Measurements from ENCODE around the gene POLR1C. TPM values are rescaled to one million over a fixed set of nuclear protein-coding genes. Genes with fewer than 3 reads are reported as not detected.

The POLR1C gene
- total RNA-seq, 4 donors from 2014 or later: 7.4 to 24.7 (median 15.5) TPM

- intact Hi-C loops (cut with DNase I; ENCODE audit: low total_unique reads) (loop anchor here (5.0 to 10.0 kb wide), 3 partner anchors 57 to 247 kb away; partner anchors contain the start of gene ZNF318), in situ Hi-C loops (cut with MboI; ENCODE audit: low pct_ligation_motif_present in 1 of 4, low pct_unique_long_range_greater_than_20kb in 1 of 4, low sequenced_read_pairs in 3 of 4) (no loop called here)
- peaks cover 0 to 18% (median 3%) of the 10 kb centered on the region in 4 donors for H3K36me3 ChIP-seq
- H3K27ac ChIP-seq: peak overlapping the region in 3 of 4 donors; percentile 79 to 86 (median 82)
- WGBS, 2 donors (ENCODE audit: low coverage in 1 of 2): 8% methylated on average over 61 of the region's 69 CpGs; no CpG with 5 or more reads in 1 of the 2 donors
- H3K4me1 ChIP-seq: peaks cover 5 to 31% (median 28%) of the 10 kb centered on the region in 4 donors
- H3K27me3 ChIP-seq: peaks cover 16% of the 10 kb centered on the region
- no peak for DNase-seq
- H3K9me3 ChIP-seq: no peaks in the 10 kb centered on the region
- peak overlapping the region; percentile 47 to 83 (median 66) for H3K4me3 ChIP-seq
- TF ChIP-seq POLR2A (IDR thresholded peaks at IDR 0.05): no peak
- TF ChIP-seq EP300 (IDR thresholded peaks at IDR 0.05; ENCODE audit: low read depth): no peak
- TF ChIP-seq CTCF (IDR thresholded peaks at IDR 0.05): no peak
- no peak for TF ChIP-seq POLR2AphosphoS5 (IDR thresholded peaks at IDR 0.05)
These were observed 7.5 kb upstream of the POLR1C start for GRCh38 chr6:43509142-43509983.

GRCh38 chr6:43509984-43510826 is 6.7 kb upstream of the POLR1C start, which contains the start of gene LRRC73:
LRRC73 (minus strand) TSS chr6:43510346; CDS start chr6:43509785, 561 bp downstream.
- 10% methylated on average over 56 of the region's 96 CpGs; no CpG with 5 or more reads in 1 of the 2 donors for WGBS, 2 donors (ENCODE audit: low coverage in 1 of 2)
- peak; percentile 89 for DNase-seq
- Histone ChIP-seq H3K36me3 (peaks cover 0 to 18% (median 3%) of the 10 kb centered on the region in 4 donors), H3K4me3 (peak within 1 kb of the TSS; percentile 47 to 83 (median 66)), H3K27me3 (peaks cover 16% of the 10 kb centered on the region), H3K27ac (peak within 1 kb of the TSS; percentile 79 to 86 (median 81)), H3K9me3 (no peaks in the 10 kb centered on the region), H3K4me1 (peaks cover 7 to 40% (median 32%) of the 10 kb centered on the region in 4 donors)
- TF ChIP-seq POLR2A (IDR thresholded peaks at IDR 0.05) (peak; percentile 60), EP300 (IDR thresholded peaks at IDR 0.05; ENCODE audit: low read depth) (no peak), POLR2AphosphoS5 (IDR thresholded peaks at IDR 0.05) (peak in 2 of 3 donors; percentile 45 to 66), CTCF (IDR thresholded peaks at IDR 0.05) (no peak)
- in situ Hi-C loops (cut with MboI; ENCODE audit: low pct_ligation_motif_present in 1 of 4, low pct_unique_long_range_greater_than_20kb in 1 of 4, low sequenced_read_pairs in 3 of 4): no loop called here
- intact Hi-C loops (cut with DNase I; ENCODE audit: low total_unique reads): loop anchor here (5.0 to 10.0 kb wide), 3 partner anchors 58 to 248 kb away; partner anchors contain the start of gene ZNF318

- WGBS, 2 donors (ENCODE audit: low coverage in 1 of 2): 62% methylated on average over 10 of the region's 10 CpGs; no CpG with 5 or more reads in 1 of the 2 donors
- Histone ChIP-seq H3K36me3 (peaks cover 0 to 18% (median 3%) of the 10 kb centered on the region in 4 donors), H3K27ac (peak overlapping the region; percentile 79 to 86 (median 81)), H3K27me3 (peaks cover 16% of the 10 kb centered on the region), H3K9me3 (no peaks in the 10 kb centered on the region), H3K4me1 (peaks cover 13 to 46% (median 37%) of the 10 kb centered on the region in 4 donors), H3K4me3 (peak overlapping the region in 3 of 4 donors; percentile 57 to 83 (median 74))
- intact Hi-C loops (cut with DNase I; ENCODE audit: low total_unique reads) (no loop called here), in situ Hi-C loops (cut with MboI; ENCODE audit: low pct_ligation_motif_present in 1 of 4, low pct_unique_long_range_greater_than_20kb in 1 of 4, low sequenced_read_pairs in 3 of 4) (no loop called here)
- TF ChIP-seq EP300 (IDR thresholded peaks at IDR 0.05; ENCODE audit: low read depth) (no peak), POLR2AphosphoS5 (IDR thresholded peaks at IDR 0.05) (peak in 2 of 3 donors; percentile 7 to 33)
- DNase-seq: peak; percentile 72
These were observed 6.1 kb upstream of the POLR1C start for GRCh38 chr6:43510827-43511163.

- Histone ChIP-seq H3K4me1 (peaks cover 15 to 48% (median 40%) of the 10 kb centered on the region in 4 donors), H3K36me3 (peaks cover 0 to 18% (median 3%) of the 10 kb centered on the region in 4 donors), H3K4me3 (no peak overlapping the region), H3K27me3 (peaks cover 16% of the 10 kb centered on the region), H3K27ac (peak overlapping the region in 2 of 4 donors; percentile 79 to 82), H3K9me3 (no peaks in the 10 kb centered on the region)
- TF ChIP-seq POLR2A (IDR thresholded peaks at IDR 0.05) (no peak), CTCF (IDR thresholded peaks at IDR 0.05) (no peak), POLR2AphosphoS5 (IDR thresholded peaks at IDR 0.05) (no peak)
- in situ Hi-C loops (cut with MboI; ENCODE audit: low pct_ligation_motif_present in 1 of 4, low pct_unique_long_range_greater_than_20kb in 1 of 4, low sequenced_read_pairs in 3 of 4) (no loop called here), intact Hi-C loops (cut with DNase I; ENCODE audit: low total_unique reads) (no loop called here)
- no peak for DNase-seq
- WGBS, 2 donors (ENCODE audit: low coverage in 1 of 2): 93% methylated on average over 11 of the region's 11 CpGs; no CpG with 5 or more reads in 1 of the 2 donors
These were observed 5.0 kb upstream of the POLR1C start for GRCh38 chr6:43511824-43512415.

Data from transverse colon (tissue), 4 donors.